D721Med (cell line): ENCODE measurements around the gene SH3BP4.

ENCODE experiments used
- DNase-seq: peaks from one replicate; pipeline ENCODE4 v3.0.0; 2011; ENCODE audit warnings: low spot score; ENCODE audit not compliant: insufficient read length
- FAIRE-seq: peaks from 2 replicates; lab custom pipeline; 2011; peaks lifted over from hg19 to GRCh38; lab: Jason Lieb, UNC
- TF ChIP-seq, protein P1 (sequence below): IDR thresholded peaks from 2 replicates; pipeline ENCODE4 v1.5.1; 2012; ENCODE audit warnings: mild to moderate bottlenecking, control low read depth; ENCODE audit not compliant: insufficient read depth; ENCODE audit errors: missing control alignments

Gene SH3BP4

DNA sequence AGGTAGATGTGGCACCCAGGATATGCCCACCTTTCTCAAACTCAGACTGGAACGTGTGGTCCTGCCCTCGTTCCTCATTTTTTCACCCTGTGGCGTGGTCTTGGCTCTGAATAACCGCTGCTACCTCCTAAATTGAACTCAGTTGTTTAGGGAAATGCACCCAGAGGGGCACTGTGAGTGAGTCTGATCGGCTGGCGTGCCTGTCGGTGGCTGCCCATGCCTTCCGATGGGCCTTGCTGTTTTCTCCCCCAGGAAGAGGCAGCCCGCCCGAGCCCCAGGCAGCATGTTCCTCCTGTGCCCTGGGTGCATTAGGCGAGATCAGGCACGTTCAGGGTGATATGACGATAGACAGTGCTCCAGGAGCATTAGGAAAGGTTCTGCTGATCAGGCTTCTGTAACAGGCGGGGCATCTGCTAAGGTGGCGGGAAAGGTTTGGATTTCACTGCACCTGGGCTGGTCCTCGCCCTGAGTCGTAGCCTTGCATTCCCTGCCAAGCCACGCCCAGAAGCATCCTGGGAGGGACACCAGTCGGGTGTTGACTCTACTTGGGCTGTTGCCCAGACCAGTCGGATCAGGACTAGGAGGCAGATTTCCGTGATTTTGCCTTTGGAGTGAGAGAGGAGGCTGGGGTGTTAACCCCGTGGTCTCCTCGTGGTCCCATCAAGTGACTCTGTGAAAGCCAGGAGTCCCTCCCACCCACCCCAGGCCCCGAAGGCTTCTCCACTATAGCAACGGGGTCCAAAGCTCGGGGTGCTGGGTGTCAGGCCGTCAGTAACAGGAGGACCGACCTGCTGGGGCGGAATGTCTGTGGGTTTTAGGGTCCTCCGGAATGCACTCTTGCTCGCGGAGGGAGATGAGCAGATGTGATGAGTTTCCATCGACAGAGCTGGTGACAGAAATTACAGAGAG, 75.1 kb downstream of the SH3BP4 start:
- TF ChIP-seq, protein P1, sequence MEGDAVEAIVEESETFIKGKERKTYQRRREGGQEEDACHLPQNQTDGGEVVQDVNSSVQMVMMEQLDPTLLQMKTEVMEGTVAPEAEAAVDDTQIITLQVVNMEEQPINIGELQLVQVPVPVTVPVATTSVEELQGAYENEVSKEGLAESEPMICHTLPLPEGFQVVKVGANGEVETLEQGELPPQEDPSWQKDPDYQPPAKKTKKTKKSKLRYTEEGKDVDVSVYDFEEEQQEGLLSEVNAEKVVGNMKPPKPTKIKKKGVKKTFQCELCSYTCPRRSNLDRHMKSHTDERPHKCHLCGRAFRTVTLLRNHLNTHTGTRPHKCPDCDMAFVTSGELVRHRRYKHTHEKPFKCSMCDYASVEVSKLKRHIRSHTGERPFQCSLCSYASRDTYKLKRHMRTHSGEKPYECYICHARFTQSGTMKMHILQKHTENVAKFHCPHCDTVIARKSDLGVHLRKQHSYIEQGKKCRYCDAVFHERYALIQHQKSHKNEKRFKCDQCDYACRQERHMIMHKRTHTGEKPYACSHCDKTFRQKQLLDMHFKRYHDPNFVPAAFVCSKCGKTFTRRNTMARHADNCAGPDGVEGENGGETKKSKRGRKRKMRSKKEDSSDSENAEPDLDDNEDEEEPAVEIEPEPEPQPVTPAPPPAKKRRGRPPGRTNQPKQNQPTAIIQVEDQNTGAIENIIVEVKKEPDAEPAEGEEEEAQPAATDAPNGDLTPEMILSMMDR: no peak
- DNase-seq: no peak
- FAIRE-seq: no peak

DNA sequence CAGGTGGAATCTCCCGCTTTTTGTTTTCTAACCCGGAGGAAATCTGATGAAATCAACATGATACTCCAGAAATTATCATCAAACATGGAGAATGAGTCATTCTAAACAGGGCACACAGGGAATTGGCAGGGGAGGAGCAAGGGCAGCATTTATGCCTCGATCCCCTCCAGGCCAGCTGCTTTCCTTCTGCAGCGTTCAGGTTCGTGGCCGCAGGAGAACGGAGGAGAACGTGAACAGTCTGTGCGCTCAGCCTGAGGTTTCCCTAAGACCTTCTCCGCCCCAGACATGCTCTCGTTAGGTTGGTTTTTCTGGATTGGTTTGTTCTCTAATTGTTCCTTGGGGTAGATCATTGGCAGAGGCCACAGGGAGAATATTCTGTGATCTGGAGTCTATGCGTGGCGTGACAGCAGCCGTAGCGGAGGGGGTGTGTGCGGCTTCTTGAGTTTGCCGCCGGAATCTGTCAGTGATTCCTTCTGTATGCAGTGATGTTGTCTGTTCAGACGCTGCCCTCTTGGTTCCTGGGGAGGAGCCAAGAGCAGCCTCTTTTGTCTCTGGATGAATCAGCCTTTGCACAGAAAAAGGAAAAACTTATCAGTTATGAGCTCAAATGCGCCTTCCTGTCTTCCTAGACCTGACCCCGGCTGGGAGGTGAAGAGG, 75.9 kb downstream of the SH3BP4 start:
- TF ChIP-seq, protein P1: no peak
- DNase-seq: no peak
- no peak for FAIRE-seq

DNA sequence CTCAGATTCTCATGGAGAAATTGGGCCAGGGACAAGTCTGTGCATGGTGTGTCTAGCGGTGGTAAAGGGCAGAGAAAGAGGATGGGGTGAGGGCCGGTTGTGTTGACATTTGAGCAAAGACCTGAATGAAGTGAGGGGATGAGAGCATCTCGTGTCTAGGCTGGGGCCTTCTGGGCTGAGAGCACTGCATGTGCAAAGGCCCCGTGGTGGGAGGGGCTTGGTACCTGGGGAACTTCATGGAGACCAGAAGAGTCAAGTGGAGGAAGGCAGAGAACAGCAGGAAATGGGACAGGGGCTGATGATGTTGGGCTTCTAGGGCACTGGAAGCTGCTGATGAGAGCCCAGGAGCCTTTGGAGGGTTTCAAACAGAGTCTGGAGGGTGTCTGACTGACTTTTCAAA, 76.8 kb downstream of the SH3BP4 start:
- TF ChIP-seq, protein P1: no peak
- FAIRE-seq (no peak), DNase-seq (no peak)

DNA sequence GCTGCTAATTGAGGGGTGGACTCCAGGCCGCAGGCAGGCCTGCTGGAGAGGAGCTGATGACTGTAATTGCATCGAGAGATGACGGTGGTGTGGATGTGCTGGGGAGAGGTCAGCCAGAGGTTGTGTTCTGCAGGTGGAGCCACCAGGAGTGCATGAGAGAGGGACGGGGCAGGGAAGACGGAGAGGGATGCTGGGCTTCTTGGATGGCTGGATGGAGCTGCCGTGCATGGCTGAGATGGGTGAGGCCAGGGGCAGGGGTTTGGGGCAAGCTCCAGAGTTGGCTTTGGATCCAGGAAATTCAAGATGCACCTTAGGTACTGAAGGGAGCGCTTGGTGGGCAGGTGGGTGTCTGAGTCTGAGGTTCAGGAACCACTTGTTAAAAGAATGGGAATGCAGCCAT, 77.2 kb downstream of the SH3BP4 start:
- TF ChIP-seq, protein P1: no peak
- no peak for FAIRE-seq
- DNase-seq: no peak

DNA sequence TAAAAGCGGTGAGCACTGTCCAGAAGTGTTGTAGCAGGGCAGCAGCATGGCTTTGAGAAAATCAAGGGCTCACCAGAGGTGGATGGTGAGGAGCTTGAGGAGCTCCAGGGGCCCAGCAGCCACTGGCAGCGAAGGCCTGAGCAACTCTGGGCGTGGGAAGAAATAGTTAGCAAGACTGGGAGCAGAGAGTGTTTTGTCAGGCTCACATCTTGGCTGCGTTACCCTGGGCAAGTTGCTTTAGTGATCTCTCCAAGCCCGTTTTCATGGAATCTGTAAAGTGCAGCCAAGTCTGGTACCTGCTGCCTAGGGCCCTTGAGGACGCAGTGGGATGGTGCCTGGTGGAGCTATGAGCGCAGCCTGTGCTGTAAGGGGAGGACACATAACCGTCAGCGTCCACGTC, 78.3 kb downstream of the SH3BP4 start:
- FAIRE-seq: no peak
- no peak for DNase-seq
- TF ChIP-seq, protein P1: no peak

DNA sequence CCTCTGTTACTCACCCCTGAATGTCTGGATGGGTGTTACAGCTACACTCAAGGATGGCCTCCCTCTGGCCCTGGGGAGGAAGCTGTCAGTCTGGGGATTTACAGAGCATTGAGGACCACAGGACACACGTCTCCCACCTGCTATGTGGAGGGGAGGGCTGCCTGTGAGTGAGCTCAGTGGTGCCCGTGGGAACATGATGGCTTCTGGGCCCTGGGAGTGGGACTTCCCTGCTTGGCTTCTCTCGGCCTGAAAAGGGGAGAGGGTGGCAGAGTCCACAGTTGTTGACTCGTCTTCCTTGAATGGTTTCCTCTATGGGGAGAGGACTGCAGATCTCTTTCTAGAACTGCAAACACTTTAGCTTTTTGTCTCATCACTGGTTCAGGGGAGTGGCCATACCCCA, 79.1 kb downstream of the SH3BP4 start:
- DNase-seq (no peak), FAIRE-seq (no peak)
- TF ChIP-seq, protein P1: no peak

DNA sequence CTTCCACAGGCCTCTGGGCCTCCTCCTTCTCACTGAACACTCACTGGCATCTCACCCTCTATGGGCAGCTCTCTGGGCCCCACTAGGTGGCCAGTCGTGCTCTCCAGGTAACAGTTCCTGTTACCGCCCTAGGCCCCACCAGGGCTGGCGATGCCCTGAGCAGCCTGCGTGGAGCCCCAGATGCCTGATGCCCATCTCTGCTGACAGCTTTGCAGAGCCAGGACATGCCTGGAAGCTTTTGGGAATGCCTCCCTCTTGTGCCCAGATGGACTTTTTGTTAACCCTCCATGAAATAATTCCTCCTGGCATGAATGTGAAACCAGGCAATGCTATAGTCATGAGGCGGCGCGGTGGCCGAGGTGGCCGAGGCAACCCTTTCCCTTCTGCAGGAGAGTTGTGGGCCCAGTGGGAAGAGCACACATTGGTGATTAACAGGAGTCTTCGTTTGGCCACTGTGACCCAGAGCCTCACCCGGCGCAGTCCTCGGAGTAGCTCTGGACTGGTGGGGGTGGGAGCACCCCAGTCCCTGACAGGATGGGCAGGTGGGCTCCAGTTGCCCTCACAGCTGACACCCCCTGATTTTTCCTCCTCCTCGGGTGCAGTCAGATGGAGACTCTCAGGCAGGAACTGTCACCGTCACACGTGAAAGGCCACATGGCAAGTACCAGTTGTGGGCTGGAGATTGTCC, 80.0 kb downstream of the SH3BP4 start:
- TF ChIP-seq, protein P1: no peak
- FAIRE-seq (no peak), DNase-seq (no peak)
